COR-L47 (cell line): Measurements from ENCODE around the gene POLDIP3.
"Not testable (repeated sequence)": the region's sequence is repeated elsewhere in the genome, so short reads cannot be mapped to it uniquely, and the experiment has no call there.

Experiments used
- DNase-seq: peaks from one replicate; lab custom pipeline; 2025; lab: John Stamatoyannopoulos, UW

The POLDIP3 gene

GRCh38 chr22:42584364-42584940 lies 30.2 kb downstream of the POLDIP3 start:
- no peak for DNase-seq

GRCh38 chr22:42582987-42583386 lies 31.7 kb downstream of the POLDIP3 start:
- DNase-seq = no peak

- peak; percentile 65 for DNase-seq
These were observed 32.6 kb downstream of the POLDIP3 start for GRCh38 chr22:42581762-42582716.

GRCh38 chr22:42581194-42581761 lies 33.4 kb downstream of the POLDIP3 start:
- DNase-seq = not testable (repeated sequence)

- DNase-seq = not testable (repeated sequence)
These were observed 34.6 kb downstream of the POLDIP3 start for GRCh38 chr22:42580040-42580439.

- no peak for DNase-seq
These were observed 37.0 kb downstream of the POLDIP3 start for GRCh38 chr22:42577623-42578240.

- not testable (repeated sequence) for DNase-seq
These were observed 37.5 kb downstream of the POLDIP3 start for GRCh38 chr22:42577141-42577540.

- DNase-seq = not testable (repeated sequence)
These were observed 38.6 kb downstream of the POLDIP3 start for GRCh38 chr22:42575996-42576574.

GRCh38 chr22:42574468-42574867 lies 40.2 kb downstream of the POLDIP3 start:
- not testable (repeated sequence) for DNase-seq

- not testable (repeated sequence) for DNase-seq
These were observed 40.6 kb downstream of the POLDIP3 start for GRCh38 chr22:42574046-42574445.

- not testable (repeated sequence) for DNase-seq
These were observed 43.6 kb downstream of the POLDIP3 start for GRCh38 chr22:42571068-42571467.

GRCh38 chr22:42570580-42570979 lies 44.1 kb downstream of the POLDIP3 start:
- not testable (repeated sequence) for DNase-seq

GRCh38 chr22:42567950-42568349 lies 46.7 kb downstream of the POLDIP3 start:
- DNase-seq = not testable (repeated sequence)

- no peak for DNase-seq
These were observed 48.7 kb downstream of the POLDIP3 start for GRCh38 chr22:42565956-42566355.

- DNase-seq = no peak
These were observed 50.0 kb downstream of the POLDIP3 start for GRCh38 chr22:42564699-42565098.

GRCh38 chr22:42563943-42564342 lies 50.7 kb downstream of the POLDIP3 start:
- not testable (repeated sequence) for DNase-seq

GRCh38 chr22:42562684-42563083 lies 52.0 kb downstream of the POLDIP3 start:
- no peak for DNase-seq

- no peak for DNase-seq
These were observed 52.4 kb downstream of the POLDIP3 start for GRCh38 chr22:42562279-42562678.

GRCh38 chr22:42561856-42562255 lies 52.8 kb downstream of the POLDIP3 start:
- DNase-seq = no peak

- DNase-seq = no peak
These were observed 53.9 kb downstream of the POLDIP3 start for GRCh38 chr22:42560781-42561180.

GRCh38 chr22:42560381-42560780 lies 54.3 kb downstream of the POLDIP3 start:
- no peak for DNase-seq
